Measurements from ENCODE around the gene EIF4G1. TPM values are rescaled to one million over a fixed set of nuclear protein-coding genes. Genes with fewer than 3 reads are reported as not detected.

EIF4G1 gene
- total RNA-seq, 3 donors from 2014 or later: 990 to 1,057 (median 1,007) TPM

DNA sequence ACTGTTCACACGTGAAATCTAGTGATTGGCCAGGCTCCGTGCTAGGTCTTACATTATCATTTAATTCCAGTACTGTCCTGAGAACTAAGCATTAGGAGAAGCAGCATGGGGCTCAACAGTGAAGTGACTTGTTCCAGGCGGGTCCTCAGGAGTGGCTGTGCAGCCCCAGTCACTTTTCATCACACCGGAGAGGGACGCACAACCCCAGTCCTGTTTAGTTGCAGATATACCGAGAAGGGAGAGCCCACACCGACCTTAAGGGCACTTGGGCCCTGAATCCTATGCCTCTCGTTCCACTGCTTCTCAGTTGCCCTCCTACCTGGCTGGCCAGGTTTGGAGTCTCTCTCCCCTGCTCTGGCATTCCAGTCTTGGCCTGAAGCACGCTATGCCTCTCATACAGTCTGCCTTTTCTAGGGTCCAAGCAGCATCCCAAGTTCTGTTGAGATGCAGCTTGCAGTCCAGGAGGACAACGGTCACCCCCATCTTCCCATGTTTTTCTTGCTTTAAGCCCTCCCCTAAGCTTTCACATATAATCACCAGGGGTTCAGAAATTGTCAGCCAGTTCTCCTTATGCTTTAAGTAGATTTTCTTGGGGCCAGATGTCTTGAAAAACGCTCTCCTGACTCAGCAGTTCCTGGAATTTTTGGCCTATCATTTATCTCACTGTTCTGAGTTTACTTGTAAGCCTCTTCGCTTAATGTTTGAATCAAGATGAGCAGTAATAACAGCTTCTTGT, 33.1 kb downstream of the EIF4G1 start:
- H3K4me3 Mint-ChIP-seq: no peak overlapping the region
- no peak for ATAC-seq
- H3K36me3 Mint-ChIP-seq (ENCODE audit: insufficient read depth): peaks cover 4% of the 10 kb centered on the region
- H3K27me3 Mint-ChIP-seq (ENCODE audit: low read depth): no peaks in the 10 kb centered on the region
- DNase-seq: no peak
- H3K9me3 Mint-ChIP-seq: no peaks in the 10 kb centered on the region
- H3K4me1 Mint-ChIP-seq (ENCODE audit: low read depth): no peaks in the 10 kb centered on the region

DNA sequence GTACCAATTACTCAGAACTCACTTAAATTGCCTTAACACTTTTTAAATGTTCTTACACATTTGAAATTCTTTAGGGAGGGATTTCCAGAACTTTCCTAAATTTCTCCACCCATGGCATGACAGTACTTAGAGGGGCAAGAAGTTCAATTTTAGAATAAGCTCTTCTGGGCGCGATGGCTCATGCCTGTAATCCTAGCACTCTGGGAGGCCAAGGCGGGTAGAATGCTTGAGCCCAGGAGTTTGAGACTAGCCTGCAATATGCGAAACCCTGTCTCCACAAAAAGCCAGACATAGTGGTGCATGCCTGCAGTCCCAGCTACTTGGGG, 33.6 kb downstream of the EIF4G1 start:
- ATAC-seq: no peak
- H3K36me3 Mint-ChIP-seq (ENCODE audit: insufficient read depth): peaks cover 4% of the 10 kb centered on the region

DNA sequence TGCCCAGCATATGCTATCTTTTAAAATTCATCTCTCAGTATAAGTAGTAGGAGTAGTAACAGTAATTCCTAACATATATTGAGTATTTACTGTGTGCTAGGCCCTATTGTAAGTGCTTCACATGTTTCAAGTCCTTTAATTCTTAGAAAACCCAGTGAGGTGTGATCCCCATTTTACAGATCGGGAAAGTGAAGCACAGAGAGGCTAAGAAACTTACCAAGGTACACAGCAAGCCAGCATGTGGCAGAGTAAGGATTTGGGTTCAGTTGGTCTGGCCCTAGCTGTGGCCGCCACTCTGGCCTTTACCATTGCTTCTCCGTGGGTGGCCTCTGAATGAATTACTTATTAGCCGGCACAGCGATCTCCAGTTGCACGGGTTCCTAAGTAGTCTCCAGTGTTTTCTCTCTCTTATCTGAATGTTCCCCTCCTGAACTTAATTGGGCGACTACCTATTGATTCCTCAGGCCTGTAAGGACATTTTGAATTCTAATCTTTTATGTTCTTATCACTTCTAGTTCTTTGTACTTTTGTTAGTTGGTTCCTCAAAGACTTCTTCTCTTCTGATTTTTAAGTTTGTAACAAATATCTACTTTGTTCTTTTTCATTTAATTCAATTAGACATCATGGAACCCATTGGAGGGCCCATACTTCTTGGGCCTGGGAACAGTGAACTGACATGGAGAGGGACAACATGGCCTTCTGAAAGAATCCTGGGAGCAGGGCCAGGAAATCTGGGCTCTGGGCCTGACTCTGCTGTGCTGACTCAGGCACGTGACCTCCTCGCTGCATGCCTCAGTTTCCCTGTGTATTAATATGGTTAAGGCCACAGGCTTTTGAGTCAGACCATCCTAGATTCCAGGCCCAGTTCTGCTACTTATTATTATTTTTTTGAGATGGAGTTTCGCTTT, 35.4 kb downstream of the EIF4G1 start:
- ATAC-seq (no peak), DNase-seq (no peak)
- peaks cover 4% of the 10 kb centered on the region for H3K36me3 Mint-ChIP-seq (ENCODE audit: insufficient read depth)
- H3K4me1 Mint-ChIP-seq (ENCODE audit: low read depth): peaks cover 2% of the 10 kb centered on the region
- no peaks in the 10 kb centered on the region for H3K27me3 Mint-ChIP-seq (ENCODE audit: low read depth)
- no peaks in the 10 kb centered on the region for H3K9me3 Mint-ChIP-seq
- H3K4me3 Mint-ChIP-seq: no peak overlapping the region

More for the DNA sequence above, 33.6 kb downstream of the EIF4G1 start:
- no peak for DNase-seq
- Mint-ChIP-seq H3K9me3 (no peaks in the 10 kb centered on the region), H3K4me1 (ENCODE audit: low read depth) (no peaks in the 10 kb centered on the region), H3K27me3 (ENCODE audit: low read depth) (no peaks in the 10 kb centered on the region), H3K4me3 (no peak overlapping the region)

DNA sequence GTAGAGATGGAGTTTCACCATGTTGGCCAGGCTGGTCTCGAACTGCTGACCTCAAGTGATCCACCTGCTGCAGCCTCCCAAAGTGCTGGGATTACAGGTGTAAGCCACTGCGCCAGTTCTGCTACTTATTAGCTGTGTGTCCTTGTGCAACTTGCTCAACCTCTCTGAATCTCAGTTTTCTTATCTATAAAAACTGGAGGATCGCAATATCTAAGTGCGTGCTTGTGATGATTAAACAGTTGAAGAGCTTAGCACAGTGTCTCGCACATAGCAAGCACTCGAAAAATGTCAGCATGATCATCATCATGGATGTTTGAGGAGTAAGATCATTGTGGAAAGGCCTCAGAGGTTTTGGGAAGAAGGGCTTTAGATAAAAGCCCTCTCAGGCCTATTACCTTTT, 36.2 kb downstream of the EIF4G1 start:
- Mint-ChIP-seq H3K9me3 (no peaks in the 10 kb centered on the region), H3K4me3 (no peak overlapping the region), H3K36me3 (ENCODE audit: insufficient read depth) (peaks cover 3% of the 10 kb centered on the region), H3K4me1 (ENCODE audit: low read depth) (peaks cover 2% of the 10 kb centered on the region), H3K27me3 (ENCODE audit: low read depth) (no peaks in the 10 kb centered on the region)
- DNase-seq (no peak), ATAC-seq (no peak)

DNA sequence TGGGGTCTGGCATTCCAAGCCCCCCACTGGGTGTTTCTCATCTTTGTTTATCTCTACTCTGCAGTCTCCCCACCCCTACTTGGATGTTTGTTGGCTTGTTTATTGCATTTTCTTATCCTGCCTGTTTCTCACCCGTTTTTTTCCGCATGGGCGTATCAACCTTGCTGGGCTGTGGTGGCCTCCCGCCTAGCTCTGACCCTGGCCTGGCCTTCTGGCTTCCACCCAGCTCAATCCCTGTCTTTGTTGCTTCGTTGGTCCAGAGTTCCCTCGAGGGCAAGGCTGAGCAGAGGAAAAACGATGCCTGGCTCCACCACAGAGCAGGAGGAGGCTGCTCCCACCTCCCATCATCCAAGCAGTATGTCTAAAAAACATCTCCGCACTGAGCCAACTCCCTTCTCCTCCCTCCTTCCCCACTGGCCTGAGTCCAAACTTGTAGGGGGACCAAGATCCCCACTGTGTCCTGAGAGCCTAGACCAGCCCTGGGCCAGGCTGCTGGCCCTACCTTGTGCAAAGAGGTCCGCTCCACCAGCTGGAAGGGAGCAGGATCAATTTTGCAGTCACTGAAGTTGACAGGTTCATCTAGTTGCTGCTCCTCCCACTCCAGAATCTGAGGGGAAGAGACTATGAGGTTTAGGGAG, 37.2 kb downstream of the EIF4G1 start:
- ATAC-seq: no peak
- Mint-ChIP-seq H3K4me3 (no peak overlapping the region), H3K4me1 (ENCODE audit: low read depth) (peaks cover 2% of the 10 kb centered on the region), H3K27me3 (ENCODE audit: low read depth) (no peaks in the 10 kb centered on the region), H3K9me3 (no peaks in the 10 kb centered on the region), H3K36me3 (ENCODE audit: insufficient read depth) (peaks cover 3% of the 10 kb centered on the region)
- DNase-seq: no peak

DNA sequence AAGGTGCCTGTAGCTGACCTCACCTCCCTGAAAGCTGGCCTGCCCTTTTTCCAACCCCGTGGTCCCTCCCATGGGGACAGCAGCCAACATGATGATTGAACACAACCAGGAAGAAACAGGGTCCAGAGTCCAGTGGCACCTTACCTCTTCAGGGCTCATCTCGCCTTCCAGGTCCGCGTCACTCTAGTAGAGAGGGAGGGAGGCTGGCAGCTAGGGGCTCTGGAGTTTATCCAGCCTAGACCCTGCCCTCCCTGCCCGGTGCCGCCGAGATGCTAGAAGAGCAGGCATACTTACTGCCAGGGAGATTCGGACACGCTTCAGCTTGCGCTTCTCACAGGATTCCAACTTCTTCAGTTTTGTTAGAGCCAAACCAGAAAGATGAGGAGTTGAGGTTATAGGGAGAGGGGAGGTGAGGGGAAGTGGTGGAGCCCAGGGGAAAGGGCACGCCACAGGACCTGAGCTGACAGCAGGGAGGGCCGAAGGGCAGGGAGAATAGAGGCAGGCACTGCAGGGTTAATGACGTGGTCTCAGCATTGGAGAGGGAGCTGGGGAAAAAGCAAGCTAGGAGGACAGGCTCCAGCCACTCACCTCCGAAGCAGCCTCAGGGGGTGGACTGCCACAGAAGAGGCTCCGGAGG, 37.9 kb downstream of the EIF4G1 start:
- Mint-ChIP-seq H3K9me3 (no peaks in the 10 kb centered on the region), H3K27me3 (ENCODE audit: low read depth) (no peaks in the 10 kb centered on the region), H3K4me3 (no peak overlapping the region), H3K4me1 (ENCODE audit: low read depth) (peaks cover 2% of the 10 kb centered on the region), H3K36me3 (ENCODE audit: insufficient read depth) (peaks cover 3% of the 10 kb centered on the region)
- ATAC-seq (no peak), DNase-seq (no peak)

DNA sequence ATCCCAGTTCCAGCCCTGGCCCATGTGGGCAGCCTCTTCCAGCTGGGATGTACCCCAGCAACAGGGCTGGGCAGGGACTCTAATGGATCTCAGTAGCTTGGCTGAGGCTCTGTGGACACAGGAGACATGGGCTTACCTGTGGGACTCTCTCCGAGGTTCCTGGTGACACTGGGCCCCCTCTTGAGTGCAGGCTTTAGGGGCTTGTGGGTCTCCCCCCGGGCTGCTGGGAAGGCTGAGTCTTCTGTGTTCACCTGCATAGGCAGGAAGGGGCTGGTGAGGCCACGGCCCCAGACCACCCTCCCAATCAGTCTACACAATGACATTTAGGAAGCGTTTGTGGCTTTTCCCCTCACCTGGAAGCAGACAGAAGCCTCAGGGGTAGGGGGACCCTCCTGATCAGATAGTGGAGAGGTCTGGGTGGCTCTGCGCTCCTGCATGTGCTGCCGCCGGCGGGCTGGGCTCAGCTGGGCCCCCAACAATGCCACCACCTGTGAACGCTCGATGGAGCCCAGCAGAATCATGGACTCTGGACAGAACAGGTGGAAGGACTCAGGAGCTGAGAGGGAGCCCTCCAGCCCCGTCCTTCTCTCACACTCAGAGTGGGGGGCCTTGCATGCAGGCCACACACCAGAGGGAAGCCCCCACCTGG, 38.6 kb downstream of the EIF4G1 start:
- Mint-ChIP-seq H3K9me3 (no peaks in the 10 kb centered on the region), H3K36me3 (ENCODE audit: insufficient read depth) (peaks cover 3% of the 10 kb centered on the region), H3K4me3 (no peak overlapping the region), H3K4me1 (ENCODE audit: low read depth) (peaks cover 2% of the 10 kb centered on the region), H3K27me3 (ENCODE audit: low read depth) (no peaks in the 10 kb centered on the region)
- DNase-seq (no peak), ATAC-seq (no peak)

DNA sequence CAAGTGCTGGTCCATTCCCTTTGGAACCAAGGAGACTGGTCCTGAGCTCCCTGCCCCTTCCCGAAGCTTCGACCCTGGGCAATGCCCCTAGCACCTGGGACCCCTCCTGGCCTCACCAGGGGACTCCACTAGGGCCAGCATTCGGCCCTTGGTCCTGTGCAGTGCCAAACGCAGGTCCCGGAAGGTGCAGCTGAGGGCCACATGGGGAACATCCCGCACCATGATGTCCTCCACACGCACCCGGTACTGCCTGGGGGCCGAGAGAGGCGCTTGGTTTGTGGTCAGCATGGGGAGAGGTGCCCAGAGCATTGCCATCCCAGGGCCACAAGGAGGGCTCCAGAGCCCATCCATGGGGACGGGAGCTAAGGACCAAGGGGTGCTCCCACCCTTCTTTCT, 39.1 kb downstream of the EIF4G1 start:
- Mint-ChIP-seq H3K4me1 (ENCODE audit: low read depth) (peaks cover 2% of the 10 kb centered on the region), H3K27me3 (ENCODE audit: low read depth) (no peaks in the 10 kb centered on the region), H3K36me3 (ENCODE audit: insufficient read depth) (peaks cover 3% of the 10 kb centered on the region), H3K4me3 (no peak overlapping the region), H3K9me3 (no peaks in the 10 kb centered on the region)
- DNase-seq: no peak
- ATAC-seq: no peak

DNA sequence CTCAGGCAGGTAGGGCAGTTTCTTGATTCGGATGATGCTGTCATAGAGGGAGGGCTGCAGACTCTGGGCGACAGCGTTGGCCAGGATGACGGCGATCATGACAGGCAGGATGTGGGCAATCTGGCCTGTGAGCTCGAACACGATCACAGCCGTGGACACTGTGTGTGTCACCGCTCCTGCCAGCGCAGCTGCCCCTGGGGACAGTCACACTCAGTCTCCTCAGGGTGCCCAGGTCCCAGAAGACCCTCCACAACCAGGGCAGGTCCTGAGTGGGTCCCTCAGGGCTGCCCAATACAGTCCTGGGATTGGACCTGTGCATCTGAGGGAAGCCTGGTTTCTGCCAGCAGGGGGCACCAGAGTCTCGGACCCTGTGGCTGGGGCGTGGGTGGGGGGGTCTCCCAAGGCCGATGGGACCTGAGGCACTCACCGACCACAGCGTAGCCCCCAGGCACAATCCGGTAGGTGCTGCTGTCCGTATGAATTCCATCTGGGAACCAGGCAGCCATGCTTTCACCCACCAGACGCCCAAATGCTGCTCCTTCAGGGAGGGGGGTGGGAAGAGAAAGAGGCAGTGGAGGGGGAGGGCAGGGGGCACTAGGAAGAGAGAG, 39.8 kb downstream of the EIF4G1 start:
- DNase-seq (peak; percentile 68), ATAC-seq (peak; percentile 63 to 74)
- Mint-ChIP-seq H3K36me3 (ENCODE audit: insufficient read depth) (peaks cover 3% of the 10 kb centered on the region), H3K4me1 (ENCODE audit: low read depth) (peaks cover 2% of the 10 kb centered on the region), H3K27me3 (ENCODE audit: low read depth) (no peaks in the 10 kb centered on the region), H3K9me3 (no peaks in the 10 kb centered on the region), H3K4me3 (no peak overlapping the region)

DNA sequence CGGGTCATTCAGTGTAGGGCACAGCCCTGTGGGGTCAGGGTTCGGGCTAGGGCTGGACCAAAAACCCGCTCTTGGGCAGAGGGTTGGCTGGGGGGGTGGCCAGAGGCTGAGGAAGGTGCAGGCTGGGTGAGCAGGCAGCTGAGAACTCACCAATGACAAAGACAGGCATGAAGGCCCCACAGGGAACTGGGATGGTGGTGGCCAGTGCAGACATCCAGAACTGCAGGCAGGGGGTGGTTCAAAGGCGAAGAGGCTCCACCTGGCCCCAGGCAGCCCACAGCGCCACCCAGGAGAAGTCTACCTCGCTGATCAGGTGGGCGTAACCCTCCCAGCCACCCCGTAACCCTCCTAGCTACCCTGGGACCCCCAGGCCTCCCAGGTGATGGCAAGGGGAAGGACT, 40.3 kb downstream of the EIF4G1 start:
- no peaks in the 10 kb centered on the region for H3K27me3 Mint-ChIP-seq (ENCODE audit: low read depth)
- peaks cover 2% of the 10 kb centered on the region for H3K4me1 Mint-ChIP-seq (ENCODE audit: low read depth)
- no peak for ATAC-seq

DNA sequence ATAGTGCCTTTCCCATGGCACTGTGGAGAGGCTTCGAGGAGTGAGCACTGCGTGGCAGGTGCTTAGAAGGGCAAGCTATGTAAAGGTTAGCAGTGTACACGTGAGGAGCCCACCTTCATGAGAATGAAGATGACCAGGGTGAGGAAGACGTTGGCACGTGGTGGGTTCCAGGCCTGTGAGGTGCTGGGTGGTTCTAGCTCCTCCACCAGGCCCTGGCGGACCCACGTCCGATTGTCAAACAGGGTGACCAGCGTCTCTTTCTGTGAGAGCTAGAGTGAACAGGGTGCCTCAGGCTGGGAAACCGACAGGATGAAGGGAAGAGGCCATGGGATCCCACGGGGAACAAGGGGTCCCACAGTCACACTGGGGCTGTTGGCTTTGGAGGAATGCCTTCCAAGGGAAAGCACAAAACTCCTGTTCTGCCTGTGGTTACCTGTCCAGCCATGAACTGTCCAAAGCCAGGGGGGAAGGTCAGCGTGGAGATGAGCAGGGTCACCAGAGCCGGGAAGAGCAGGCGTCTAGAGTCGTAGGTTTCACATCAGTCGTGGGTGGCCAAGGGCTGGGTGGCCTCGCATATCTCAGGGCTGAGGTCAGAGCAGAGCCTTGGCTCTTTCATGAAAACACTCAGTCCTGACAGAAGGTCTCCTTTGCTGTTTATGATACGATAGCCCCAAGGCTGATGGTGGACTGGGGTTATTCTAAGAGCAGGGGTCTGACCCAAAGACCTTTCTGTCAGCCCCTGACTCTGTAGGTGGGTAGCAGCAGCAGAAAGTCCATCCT, 41.0 kb downstream of the EIF4G1 start:
- no peaks in the 10 kb centered on the region for H3K9me3 Mint-ChIP-seq
- H3K4me1 Mint-ChIP-seq (ENCODE audit: low read depth): peaks cover 2% of the 10 kb centered on the region
- peaks cover 3% of the 10 kb centered on the region for H3K36me3 Mint-ChIP-seq (ENCODE audit: insufficient read depth)
- ATAC-seq (no peak), DNase-seq (no peak)
- no peaks in the 10 kb centered on the region for H3K27me3 Mint-ChIP-seq (ENCODE audit: low read depth)
- no peak overlapping the region for H3K4me3 Mint-ChIP-seq

More for the DNA sequence above, 40.3 kb downstream of the EIF4G1 start:
- H3K36me3 Mint-ChIP-seq (ENCODE audit: insufficient read depth): peaks cover 3% of the 10 kb centered on the region
- no peak overlapping the region for H3K4me3 Mint-ChIP-seq
- DNase-seq: no peak
- H3K9me3 Mint-ChIP-seq: no peaks in the 10 kb centered on the region

DNA sequence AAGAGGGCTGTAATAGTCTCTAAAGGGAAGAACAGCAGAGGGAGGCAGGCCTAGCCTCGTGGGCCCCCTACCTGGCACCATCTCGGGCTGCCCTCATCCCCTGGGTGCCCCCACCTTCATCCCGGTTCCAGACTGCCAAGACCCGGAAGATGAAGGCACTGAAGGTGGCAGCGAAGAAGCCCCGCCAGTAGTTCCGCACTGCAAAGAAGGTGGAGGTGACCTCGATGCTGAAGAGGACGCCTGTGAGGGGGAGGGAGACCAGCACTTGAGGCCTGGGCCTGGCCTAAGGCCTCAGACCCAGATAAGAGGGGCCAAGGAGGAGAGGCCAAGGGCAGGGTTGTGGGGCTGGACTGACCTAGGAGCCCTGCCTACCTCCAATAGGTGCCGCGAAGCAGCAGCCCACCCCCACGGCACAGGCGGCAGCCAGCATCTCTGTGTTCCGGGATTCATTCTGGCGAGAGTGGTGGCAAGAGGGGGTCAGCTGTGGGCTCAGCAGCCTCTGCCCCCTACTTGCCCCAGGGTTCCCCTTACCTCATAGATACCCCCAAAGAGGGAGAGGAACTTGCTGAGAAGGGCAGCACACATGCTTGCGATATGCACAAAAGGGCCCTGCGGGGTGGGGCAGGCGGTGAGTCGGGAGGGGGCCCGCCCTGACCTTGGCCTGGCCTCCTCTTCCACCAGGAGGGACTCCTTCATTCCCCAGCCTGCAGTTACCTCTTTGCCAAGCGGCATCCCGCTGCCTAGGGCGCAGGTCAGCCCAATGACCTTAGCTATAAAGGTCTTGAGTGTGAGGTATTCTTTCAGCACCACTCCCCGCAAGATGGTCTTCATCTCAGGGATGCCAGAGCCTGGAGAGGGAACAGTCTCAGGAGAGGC, 43.1 kb downstream of the EIF4G1 start:
- ATAC-seq (no peak), DNase-seq (no peak)
- Mint-ChIP-seq H3K9me3 (no peaks in the 10 kb centered on the region), H3K4me1 (ENCODE audit: low read depth) (peaks cover 5% of the 10 kb centered on the region), H3K36me3 (ENCODE audit: insufficient read depth) (peaks cover 3% of the 10 kb centered on the region), H3K4me3 (no peak overlapping the region), H3K27me3 (ENCODE audit: low read depth) (no peaks in the 10 kb centered on the region)
